GM19395 (cell line): Measurements from ENCODE around the gene HAGHL.

Experiments
- ATAC-seq: cut with Tn5 transposase; IDR thresholded peaks from one replicate; pipeline ENCODE4 v1.9.1; 2021; ENCODE audit warnings: mild to moderate bottlenecking, moderate library complexity; ENCODE audit not compliant: unreplicated experiment

Gene HAGHL

GRCh38 chr16:726438-727290 lies at the start of gene HAGHL, which contains the start of gene CCDC78:
TSS of gene HAGHL (plus strand) at chr16:727106. CDS start at chr16:727510, 404 bp downstream.
TSS of gene CCDC78 (minus strand) at chr16:726443. CDS start at chr16:726367, 76 bp downstream.
- no peak for ATAC-seq

DNA sequence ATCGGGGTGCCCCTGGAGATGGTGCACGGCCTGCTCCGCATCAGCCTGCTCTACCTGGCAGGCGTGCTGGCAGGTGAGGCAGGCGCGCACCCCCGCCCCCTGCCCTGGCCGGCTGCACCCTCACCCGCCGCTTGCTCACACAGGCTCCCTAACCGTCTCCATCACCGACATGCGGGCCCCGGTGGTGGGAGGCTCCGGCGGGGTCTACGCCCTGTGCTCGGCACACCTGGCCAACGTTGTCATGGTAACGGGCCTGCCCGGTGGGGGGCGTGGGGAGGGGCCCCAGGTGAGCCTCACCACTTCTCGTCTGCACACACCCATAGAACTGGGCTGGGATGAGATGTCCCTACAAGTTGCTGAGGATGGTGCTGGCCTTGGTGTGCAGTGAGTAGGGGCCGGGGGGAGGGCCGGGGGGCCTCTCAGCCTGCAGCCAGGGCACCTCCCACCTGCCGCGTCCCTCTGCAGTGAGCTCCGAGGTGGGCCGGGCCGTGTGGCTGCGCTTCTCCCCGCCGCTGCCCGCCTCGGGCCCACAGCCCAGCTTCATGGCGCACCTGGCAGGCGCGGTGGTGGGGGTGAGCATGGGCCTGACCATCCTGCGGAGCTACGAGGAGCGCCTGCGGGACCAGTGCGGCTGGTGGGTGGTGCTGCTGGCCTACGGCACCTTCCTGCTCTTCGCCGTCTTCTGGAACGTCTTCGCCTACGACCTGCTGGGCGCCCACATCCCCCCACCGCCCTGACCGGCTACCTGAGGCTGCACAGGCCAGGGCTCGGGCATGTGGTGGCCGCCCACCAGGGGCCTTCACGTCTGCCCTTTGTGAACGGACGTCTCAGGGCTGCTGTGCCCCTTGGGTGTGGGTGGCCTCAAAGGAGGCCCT lies 49.4 kb upstream of the HAGHL start:
- ATAC-seq: no peak

DNA sequence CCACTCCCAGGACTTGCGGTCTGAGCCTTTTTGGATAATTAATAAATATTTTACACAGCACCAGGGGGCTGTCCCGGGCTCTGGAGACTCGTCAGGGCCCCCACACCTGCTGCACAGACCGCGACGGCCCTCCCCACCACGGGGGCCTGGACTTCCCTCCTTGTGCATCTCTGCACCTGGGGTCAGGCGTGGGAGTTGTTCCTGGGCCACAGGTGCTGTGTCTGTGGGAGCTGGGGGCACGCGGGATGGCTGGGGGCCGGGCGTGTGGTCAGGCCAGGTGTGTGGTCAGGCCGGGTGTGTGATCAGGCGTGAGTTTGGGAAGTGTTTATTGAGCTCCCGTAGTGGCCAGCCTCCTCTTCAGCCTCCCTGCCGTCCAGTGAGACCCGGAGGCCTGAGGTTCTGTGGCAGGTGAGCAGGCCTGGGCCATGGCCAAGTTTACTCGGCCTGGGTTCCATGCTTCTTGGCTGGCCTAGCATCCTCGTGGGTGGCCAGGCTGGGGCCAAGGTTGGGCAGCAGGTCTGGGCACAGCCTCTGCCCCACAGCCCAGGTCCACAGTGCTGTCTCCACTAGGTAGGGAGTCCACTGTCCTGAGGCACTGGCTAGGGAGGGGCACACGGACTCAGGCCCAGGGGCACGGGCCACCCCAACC lies 48.6 kb upstream of the HAGHL start:
- ATAC-seq: no peak

DNA sequence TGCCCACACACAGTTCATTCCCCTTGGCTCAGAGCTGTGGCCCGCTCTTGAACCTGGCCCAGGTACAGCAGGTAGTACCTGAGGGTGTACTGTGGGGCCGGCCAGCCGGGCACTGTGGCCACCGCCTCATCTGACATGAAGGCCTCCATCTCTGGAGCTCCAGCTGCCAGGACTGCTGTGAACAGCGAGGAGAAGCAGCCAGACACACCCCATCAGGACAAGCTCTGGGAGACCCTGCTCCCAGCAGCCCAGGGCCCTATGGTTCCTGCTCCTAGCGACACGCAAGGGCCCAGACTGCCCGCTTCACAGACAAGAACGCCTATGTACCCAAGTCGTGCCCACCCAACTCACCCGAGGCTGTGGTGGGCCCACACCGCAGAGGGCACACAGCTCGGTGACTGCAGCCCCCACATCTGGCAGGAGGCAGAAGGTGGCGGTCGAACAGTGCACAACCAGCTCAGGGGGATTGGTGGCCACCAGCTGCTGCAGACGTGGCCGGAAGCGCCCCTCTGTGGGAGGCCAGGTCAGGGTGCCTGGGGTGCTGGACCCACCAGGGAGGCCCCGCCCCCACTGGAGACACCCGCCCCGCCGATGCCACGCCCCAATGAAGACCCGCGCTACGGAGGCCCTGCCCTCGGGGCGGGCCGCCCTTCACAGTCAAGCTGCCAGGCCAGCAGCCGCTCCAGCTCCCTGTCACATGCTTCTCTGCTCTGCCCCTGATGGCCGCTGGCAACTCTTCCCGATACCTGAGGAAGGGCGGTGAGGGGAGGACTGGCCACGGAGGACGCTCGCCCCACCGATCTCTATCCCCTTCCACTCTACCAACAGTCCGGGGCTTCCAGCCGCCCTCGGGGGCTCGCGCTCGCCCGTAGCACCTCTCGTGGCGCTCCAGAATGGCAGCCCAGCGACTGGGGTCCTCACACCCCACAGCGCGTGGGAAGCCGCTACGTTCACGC lies 47.8 kb upstream of the HAGHL start:
- ATAC-seq: no peak

GRCh38 chr16:679814-680624 lies 46.9 kb upstream of the HAGHL start, which contains the start of gene STUB1:
TSS of gene STUB1 (plus strand) at chr16:680410. CDS start at chr16:680526, 116 bp downstream.
- ATAC-seq: peak; percentile 31

- no peak for ATAC-seq
Observed at GRCh38 chr16:680625-680945, 46.3 kb upstream of the HAGHL start.

GRCh38 chr16:680967-681745 lies 45.8 kb upstream of the HAGHL start:
- no peak for ATAC-seq

DNA sequence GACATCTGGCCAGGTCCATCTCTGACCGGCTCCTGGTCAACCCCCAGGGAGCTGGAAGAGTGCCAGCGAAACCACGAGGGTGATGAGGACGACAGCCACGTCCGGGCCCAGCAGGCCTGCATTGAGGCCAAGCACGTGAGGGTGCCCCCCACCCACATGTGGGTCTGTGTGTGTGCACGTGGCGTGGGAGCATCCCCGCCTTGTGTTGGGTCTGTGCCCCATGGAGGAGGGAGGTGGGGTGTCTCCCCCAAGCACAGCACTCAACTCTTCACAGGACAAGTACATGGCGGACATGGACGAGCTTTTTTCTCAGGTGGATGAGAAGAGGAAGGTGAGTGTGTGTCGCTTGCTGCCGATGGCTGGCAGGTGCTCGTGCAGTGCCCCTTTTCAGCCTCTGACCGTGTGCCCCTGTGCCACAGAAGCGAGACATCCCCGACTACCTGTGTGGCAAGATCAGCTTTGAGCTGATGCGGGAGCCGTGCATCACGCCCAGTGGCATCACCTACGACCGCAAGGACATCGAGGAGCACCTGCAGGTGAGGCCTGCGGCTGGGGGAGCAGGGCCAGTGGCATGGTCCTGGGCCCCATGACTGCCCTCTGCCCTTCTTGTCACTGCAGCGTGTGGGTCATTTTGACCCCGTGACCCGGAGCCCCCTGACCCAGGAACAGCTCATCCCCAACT lies 45.0 kb upstream of the HAGHL start:
- ATAC-seq: no peak

DNA sequence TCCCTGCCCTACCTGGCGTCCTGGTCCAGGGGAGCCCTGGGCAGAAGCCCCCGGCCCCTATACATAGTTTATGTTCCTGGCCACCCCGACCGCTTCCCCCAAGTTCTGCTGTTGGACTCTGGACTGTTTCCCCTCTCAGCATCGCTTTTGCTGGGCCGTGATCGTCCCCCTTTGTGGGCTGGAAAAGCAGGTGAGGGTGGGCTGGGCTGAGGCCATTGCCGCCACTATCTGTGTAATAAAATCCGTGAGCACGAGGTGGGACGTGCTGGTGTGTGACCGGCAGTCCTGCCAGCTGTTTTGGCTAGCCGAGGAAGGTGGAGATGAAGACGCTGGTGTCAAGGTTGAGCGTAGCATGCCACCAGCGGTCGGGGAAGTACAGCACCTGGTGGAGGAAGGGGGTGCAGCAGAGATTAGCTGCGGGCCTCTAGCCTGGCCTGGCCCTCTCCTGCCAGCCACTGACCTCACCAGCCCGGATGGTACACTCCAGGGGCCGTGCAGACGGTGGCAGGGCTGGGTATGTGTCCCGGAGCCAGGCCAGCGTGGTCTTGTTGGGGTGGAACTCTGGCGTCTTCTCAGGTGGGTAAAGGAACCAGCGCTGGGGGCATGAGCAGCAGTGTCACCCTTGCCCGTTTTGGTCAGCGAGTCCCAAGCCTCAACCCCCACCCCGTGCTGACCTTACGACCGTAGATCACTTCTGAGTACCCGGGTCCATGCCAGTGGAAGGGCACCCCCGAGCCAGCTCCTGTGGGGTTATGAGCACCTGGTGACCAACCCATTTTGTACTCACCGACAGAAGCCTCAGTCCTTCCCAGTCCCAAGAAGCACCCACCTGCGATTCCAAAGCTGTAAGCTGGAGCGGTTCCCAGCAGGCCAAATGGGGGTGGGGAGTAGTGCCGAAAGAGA lies 44.2 kb upstream of the HAGHL start:
- ATAC-seq: no peak

GRCh38 chr16:683396-684070 lies 43.4 kb upstream of the HAGHL start:
- ATAC-seq: no peak

DNA sequence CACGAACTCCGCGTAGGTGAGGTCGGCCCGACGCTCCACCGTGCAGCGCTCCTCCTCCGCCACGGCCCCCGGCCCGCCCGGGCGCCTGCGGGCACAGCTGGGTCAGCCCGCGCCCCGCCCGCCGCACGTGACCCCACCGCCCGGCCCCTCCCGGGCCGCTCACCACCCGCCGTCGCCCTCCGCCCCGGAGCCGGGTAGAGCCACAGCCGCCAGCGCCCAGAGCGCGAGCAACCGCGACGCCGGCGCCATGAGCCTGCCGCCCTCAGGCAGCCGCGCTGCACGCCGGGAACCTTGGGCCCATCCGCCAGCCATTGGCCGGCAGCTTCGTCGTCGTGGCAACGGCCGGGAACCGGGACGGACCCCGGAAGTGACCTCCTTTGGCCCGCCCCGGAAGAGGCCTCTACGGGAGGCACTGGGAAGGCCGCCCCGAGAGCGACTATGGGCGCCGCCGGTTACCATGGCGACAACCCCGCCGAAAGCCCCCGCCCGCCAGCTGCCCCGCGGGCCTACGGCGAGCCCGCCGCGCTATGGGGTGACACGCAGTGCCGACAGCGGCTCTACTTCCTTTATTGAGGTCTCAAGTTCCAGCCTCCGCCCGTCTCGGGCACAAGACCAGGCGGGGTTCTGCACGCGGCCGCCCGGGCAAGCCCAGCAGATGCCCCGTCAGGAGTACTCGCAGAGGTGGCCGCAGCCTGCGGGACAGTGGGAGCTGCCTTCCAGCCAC lies 42.7 kb upstream of the HAGHL start, which contains the start of gene JMJD8:
Gene JMJD8 (minus strand): TSS at position 264 of the 724 bp plus-strand sequence. CDS start 15 bp downstream, at position 249.
- peak; percentile 71 for ATAC-seq

- ATAC-seq: no peak
Observed at GRCh38 chr16:684961-685696, 41.8 kb upstream of the HAGHL start.

DNA sequence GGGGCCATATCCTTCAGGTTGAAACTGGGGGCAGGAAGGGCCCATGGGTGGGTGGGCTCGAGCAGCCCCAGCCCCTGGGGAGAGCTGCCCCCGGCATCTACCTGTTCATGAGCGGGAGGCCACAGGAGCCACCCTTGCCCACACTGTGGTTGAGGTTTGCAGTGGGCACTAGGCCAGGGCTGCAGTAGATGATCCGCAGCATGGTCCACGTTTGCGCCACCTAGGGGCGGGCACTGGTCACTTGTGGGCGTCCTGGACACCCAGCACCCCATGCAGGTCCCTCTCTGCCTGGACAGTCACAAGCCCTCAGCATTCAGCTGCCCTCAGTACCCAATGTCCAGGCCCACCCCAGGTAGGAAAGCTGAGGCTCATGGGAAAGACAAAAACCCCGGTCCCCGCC lies 40.9 kb upstream of the HAGHL start:
- no peak for ATAC-seq

DNA sequence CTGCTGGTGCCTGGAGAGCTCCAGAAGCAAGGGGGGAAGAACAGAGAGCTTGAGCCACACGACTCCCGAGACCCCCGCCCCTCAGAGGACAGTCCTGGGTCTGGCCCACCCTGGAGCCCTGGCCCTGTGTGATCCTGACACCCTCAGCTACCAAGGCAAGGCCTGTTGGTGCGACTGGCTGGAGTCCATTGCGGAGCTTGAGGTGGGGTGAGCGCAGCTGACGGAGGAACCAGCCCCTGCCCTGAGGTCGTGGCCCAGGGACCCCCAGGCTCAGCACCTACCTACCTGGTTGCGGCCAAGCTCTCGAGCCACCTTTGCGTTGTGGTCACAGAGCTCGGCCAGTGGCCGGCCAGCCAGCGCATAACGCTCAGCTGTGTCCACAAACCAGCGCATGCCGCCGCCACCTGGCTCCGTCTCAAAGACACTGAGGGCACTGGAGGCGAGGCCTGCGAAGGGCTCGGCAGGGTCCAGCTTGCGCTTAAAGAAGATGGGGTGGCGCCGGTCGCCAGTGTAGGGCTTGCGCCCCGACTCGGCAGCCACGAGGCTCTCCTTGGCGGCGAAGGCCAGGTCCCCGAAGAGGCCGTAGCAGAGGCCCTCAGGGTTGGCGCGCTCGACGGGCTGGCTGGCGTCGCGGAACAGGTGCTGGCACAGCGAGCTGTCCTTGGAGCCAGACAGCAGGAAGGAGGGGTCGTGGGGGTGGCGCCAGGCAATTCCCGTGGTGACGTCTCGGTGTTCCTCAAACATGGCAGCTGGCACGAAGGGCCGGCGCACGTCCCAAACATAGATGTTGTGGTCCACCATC lies 40.2 kb upstream of the HAGHL start:
- no peak for ATAC-seq
